Body of pancreas (tissue), 4 donors: ENCODE measurements around the gene NUP98. TPM values are rescaled to one million over a fixed set of nuclear protein-coding genes. Genes with fewer than 3 reads are reported as not detected.
A peak's percentile ranks its signal among the peaks of the same experiment; 100 is the strongest.

ENCODE experiments used
- ATAC-seq: fragments of 150-250 bp; one replicate; pipeline ENCODE4 v1.9.1; 2016
- DNase-seq, 4 donors: peaks; one replicate each; pipeline ENCODE4 v3.0.0-alpha.2; 2019
- H3K27ac ChIP-seq, 4 donors: fragments of 200-600 bp; sonication (generic); 1 replicate in 3 of 4; 2 replicates in 1 of 4; pipeline versions ENCODE4 v1.5.1 to v1.6.1; 2016 to 2019; ENCODE audit warnings: mild to moderate bottlenecking in 1 of 4, mixed read lengths in 1 of 4, moderate library complexity in 1 of 4
- H3K27me3 ChIP-seq, 2 donors: fragments of 200-600 bp; sonication (generic); one replicate each; pipeline ENCODE4 v1.6.0; 2016; ENCODE audit warnings: mild to moderate bottlenecking in 1 of 2
- H3K36me3 ChIP-seq, 2 donors: fragments of 200-600 bp; sonication (generic); replicated peaks in 1 of 2; 2 replicates each; pipeline ENCODE4 v1.5.1; 2016; ENCODE audit warnings: low read depth in 2 of 2; ENCODE audit not compliant: insufficient read depth in 1 of 2
- H3K4me1 ChIP-seq: fragments of 200-600 bp; sonication (generic); one replicate; pipeline ENCODE4 v1.6.0; 2016
- H3K4me3 ChIP-seq, 2 donors: fragments of 200-600 bp; sonication (generic); 1 replicate in 1 of 2; 2 replicates in 1 of 2; pipeline ENCODE4 v1.5.1; 2016 to 2019
- H3K9me3 ChIP-seq, 3 donors: fragments of 200-600 bp; sonication (generic); 1 replicate in 2 of 3; 2 replicates in 1 of 3; pipeline ENCODE4 v1.5.1; 2016
- POLR2A ChIP-seq, 3 donors: fragments of 450-650 bp; IDR thresholded peaks; one replicate each; pipeline ENCODE4 v1.6.1; 2016; ENCODE audit warnings: antibody characterized with exemption in 3 of 3, mild to moderate bottlenecking in 2 of 3
- WGBS, 2 donors: methylation state at CpG; one replicate each; pipeline ENCODE4 v1.1.5; 2017; 5-methylcytosine and 5-hydroxymethylcytosine counted together
- intact Hi-C: fragments of 100-400 bp; cut with DNase I; formaldehyde crosslinking; loops from one replicate; pipeline ENCODE4 v1.15.1; 2023
- total RNA-seq, 2 donors: library from RNA; depleted of rRNA; stranded (reverse); fragments of >200 nt; gene quantifications; one replicate each; pipeline ENCODE4 v1.1.0, GENCODE V29; 2016
- TF ChIP-seq, protein P1 (sequence below), 7 experiments: fragments of 450-650 bp in 4 of 7; fragments of 200-600 bp in 3 of 7; sonication (generic) in 3 of 7; IDR thresholded peaks; one replicate each; pipeline ENCODE4 v1.5.1; 2016 to 2019; ENCODE audit warnings: antibody characterized with exemption in 7 of 7

NUP98 gene
- total RNA-seq, 2 donors from 2014 or later, result 37.9 to 62.0 TPM

DNA sequence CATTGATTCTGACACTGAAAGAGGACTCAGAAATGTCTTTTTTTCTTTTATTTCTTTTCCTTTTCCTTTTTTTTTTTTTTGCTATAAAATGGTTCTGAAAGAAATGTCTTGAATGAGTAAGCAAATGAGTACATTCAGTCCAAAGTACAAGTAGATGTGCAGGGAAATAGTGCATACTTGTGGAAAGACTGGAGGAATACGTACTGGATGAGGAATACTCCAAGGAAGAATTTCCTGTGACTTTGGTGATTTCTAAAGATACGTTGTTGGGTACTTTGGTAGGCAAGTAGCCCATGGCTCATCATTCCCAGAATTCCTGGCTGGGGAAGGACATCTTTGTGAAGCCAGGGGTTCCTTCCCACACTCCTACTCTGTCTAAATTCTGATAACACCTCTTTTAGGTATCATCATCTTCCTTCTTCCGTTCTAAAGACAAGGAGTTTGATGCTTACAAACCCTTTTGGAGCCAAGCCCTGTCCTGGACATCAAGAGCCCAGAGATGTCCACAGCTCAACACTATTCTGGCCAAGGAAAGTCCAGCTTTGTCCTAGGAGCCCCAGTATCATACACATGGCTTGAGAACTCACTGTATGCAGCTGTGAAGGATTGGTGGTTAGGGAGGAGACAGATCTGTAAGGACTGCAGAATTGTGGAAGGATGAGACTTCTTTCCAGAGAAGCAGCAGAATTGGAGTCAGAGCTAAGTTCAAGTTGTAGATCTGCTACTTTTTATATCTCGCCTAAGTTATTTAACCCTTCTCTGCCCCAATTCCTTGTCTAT, 4.8 kb upstream of the NUP98 start:
- Histone ChIP-seq H3K36me3 (no peaks in the 10 kb centered on the region), H3K4me3 (no peak overlapping the region), H3K27ac (no peak overlapping the region), H3K27me3 (no peaks in the 10 kb centered on the region), H3K9me3 (no peaks in the 10 kb centered on the region), H3K4me1 (peaks cover 5% of the 10 kb centered on the region)
- WGBS, 2 donors, result 76 to 78% methylated on average over 4 of the region's 4 CpGs
- TF ChIP-seq POLR2A (IDR thresholded peaks at IDR 0.05), result no peak
- TF ChIP-seq, protein P1, sequence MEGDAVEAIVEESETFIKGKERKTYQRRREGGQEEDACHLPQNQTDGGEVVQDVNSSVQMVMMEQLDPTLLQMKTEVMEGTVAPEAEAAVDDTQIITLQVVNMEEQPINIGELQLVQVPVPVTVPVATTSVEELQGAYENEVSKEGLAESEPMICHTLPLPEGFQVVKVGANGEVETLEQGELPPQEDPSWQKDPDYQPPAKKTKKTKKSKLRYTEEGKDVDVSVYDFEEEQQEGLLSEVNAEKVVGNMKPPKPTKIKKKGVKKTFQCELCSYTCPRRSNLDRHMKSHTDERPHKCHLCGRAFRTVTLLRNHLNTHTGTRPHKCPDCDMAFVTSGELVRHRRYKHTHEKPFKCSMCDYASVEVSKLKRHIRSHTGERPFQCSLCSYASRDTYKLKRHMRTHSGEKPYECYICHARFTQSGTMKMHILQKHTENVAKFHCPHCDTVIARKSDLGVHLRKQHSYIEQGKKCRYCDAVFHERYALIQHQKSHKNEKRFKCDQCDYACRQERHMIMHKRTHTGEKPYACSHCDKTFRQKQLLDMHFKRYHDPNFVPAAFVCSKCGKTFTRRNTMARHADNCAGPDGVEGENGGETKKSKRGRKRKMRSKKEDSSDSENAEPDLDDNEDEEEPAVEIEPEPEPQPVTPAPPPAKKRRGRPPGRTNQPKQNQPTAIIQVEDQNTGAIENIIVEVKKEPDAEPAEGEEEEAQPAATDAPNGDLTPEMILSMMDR (IDR thresholded peaks at IDR 0.05), result no peak
- DNase-seq (no peak), ATAC-seq (no peak)
- intact Hi-C loops, result no loop called here

DNA sequence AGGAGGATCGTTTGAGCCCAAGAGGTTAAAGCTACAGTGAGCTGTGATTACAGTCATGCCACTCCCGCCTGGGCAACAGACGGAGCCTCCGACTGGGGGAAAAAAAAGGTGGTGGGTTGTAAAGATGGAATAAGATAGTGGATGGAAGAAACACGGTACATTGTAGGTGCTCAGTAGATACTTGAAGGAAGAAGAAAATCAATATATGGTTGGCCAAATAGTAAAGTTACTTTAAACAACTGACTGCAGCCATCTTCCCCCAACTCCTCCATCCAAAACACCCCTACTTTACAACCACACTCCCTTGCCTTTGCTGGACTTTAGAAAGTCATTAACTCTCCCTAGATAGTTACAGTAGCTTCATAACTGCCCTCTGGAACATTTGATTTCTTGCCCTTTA, 2.5 kb upstream of the NUP98 start:
- Histone ChIP-seq H3K9me3 (no peaks in the 10 kb centered on the region), H3K36me3 (no peaks in the 10 kb centered on the region), H3K4me3 (no peak overlapping the region), H3K4me1 (peaks cover 24% of the 10 kb centered on the region), H3K27ac (no peak overlapping the region), H3K27me3 (no peaks in the 10 kb centered on the region)
- ATAC-seq (no peak), DNase-seq (no peak)
- TF ChIP-seq POLR2A (IDR thresholded peaks at IDR 0.05), result no peak
- TF ChIP-seq, protein P1 (IDR thresholded peaks at IDR 0.05), result no peak
- 73 to 92% methylated on average over 5 of the region's 5 CpGs for WGBS, 2 donors
- intact Hi-C loops, result no loop called here

DNA sequence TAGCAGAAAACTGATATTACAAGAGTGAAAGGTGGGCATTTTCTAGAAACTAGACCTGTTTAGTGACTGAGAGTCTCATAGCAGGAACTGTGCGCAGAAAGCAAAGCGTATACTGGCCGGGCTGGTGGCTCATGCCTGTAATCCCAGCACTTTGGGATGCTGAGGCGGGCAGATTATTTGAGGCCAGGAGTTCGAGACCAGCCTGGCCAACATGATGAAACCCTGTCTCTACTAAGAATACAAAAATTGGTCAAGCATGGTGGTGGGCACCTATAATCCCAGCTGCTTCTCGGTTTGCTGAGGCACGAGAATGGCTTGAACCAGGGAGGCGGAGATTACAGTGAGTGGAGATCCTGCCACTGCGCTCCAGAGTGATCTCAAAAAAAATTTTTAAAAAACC, 1.8 kb upstream of the NUP98 start:
- peaks cover 31% of the 10 kb centered on the region for H3K4me1 ChIP-seq
- WGBS, 2 donors, result 92 to 97% methylated on average over 9 of the region's 9 CpGs
- intact Hi-C loops, result no loop called here
- DNase-seq (no peak), ATAC-seq (no peak)
- H3K4me3 ChIP-seq, result no peak overlapping the region
- H3K27me3 ChIP-seq, result no peaks in the 10 kb centered on the region
- H3K27ac ChIP-seq, result no peak overlapping the region
- no peaks in the 10 kb centered on the region for H3K9me3 ChIP-seq
- TF ChIP-seq, protein P1 (IDR thresholded peaks at IDR 0.05), result no peak
- no peak for TF ChIP-seq POLR2A (IDR thresholded peaks at IDR 0.05)
- no peaks in the 10 kb centered on the region for H3K36me3 ChIP-seq

DNA sequence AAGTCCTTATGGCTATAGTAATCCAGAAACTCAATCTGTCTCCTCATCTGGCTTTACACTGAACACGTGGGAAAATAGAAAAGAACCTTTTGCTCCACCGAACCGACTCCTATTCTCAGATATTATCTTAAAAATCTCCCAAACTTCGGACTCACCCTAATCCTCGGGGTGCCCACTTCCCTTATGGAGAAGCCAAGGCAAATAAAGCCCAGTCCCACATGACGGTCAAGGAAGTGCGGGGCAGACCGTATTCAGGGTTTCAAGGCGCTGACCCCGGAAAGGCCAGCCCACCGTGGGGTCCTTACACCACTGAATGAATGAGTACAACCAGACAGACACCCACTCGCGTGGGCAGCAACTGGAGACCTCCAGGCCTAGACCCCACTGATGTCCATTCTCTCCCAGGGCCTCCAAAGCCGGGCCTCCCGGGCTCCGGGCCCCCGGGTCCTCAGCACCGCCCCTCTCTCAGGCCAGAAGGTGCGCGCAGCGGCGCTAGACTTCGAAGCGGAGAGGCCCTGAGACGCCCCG, 489 bp downstream of the NUP98 start:
- ATAC-seq (peak; percentile 27), DNase-seq (no peak)
- Histone ChIP-seq H3K4me3 (peak overlapping the region; percentile 47 to 78), H3K27me3 (no peaks in the 10 kb centered on the region), H3K27ac (peak overlapping the region; percentile 91 to 98 (median 91)), H3K4me1 (peaks cover 33% of the 10 kb centered on the region), H3K9me3 (no peaks in the 10 kb centered on the region), H3K36me3 (peaks cover 5% of the 10 kb centered on the region in 2 donors)
- WGBS, 2 donors, result 1% methylated on average over 8 to 26 of the region's 26 CpGs
- TF ChIP-seq POLR2A (IDR thresholded peaks at IDR 0.05), result no peak
- TF ChIP-seq, protein P1 (IDR thresholded peaks at IDR 0.05), result no peak
- intact Hi-C loops, result no loop called here
